HL-60 (cell line): Measurements from ENCODE around the gene RERE.

Source experiments
- DNase-seq, 2 experiments: peaks; one replicate each; pipeline ENCODE4 v3.0.0-alpha.2; 2010 to 2020; ENCODE audit warnings: low read depth in 1 of 2, low spot score in 1 of 2
- H3K27ac ChIP-seq: fragments of 250-450 bp; sonication (Bioruptor Pico); replicated peaks from 2 replicates; pipeline ENCODE4 v1.5.1; 2020; ENCODE audit warnings: mild to moderate bottlenecking, moderate library complexity
- H3K27me3 ChIP-seq: fragments of 250-450 bp; sonication (Bioruptor Pico); 2 replicates; pipeline ENCODE4 v1.5.1; 2021; ENCODE audit warnings: mild to moderate bottlenecking, moderate library complexity; ENCODE audit not compliant: insufficient read depth, poor library complexity, severe bottlenecking
- H3K4me3 ChIP-seq: replicated peaks from 2 replicates; pipeline ENCODE4 v1.5.1; 2011; ENCODE audit warnings: mild to moderate bottlenecking, control low read depth, low read length; ENCODE audit not compliant: insufficient read depth
- CTCF ChIP-seq: IDR thresholded peaks from one replicate; pipeline ENCODE4 v1.5.1; 2011; ENCODE audit warnings: low read length, control low read depth, inconsistent platforms; ENCODE audit not compliant: insufficient read depth
- GABPA ChIP-seq: IDR thresholded peaks from 2 replicates; pipeline ENCODE4 v1.6.1; 2012; ENCODE audit warnings: low read depth
- POLR2AphosphoS5 ChIP-seq: IDR thresholded peaks from 2 replicates; pipeline ENCODE4 v1.6.1; 2012; ENCODE audit warnings: low read depth
- REST ChIP-seq: IDR thresholded peaks from 2 replicates; pipeline ENCODE4 v1.6.1; 2012; ENCODE audit warnings: low read depth; ENCODE audit not compliant: insufficient replicate concordance
- SPI1 ChIP-seq: IDR thresholded peaks from 2 replicates; pipeline ENCODE4 v1.6.1; 2012; ENCODE audit warnings: low read depth, mild to moderate bottlenecking, borderline replicate concordance

The RERE gene

GRCh38 chr1:8376358-8376840 is 441.0 kb downstream of the RERE start:
- DNase-seq: no peak
- TF ChIP-seq GABPA (no peak), REST (no peak), POLR2AphosphoS5 (no peak), SPI1 (no peak), CTCF (no peak)
- H3K27ac ChIP-seq: no peak overlapping the region
- no peaks in the 10 kb centered on the region for H3K27me3 ChIP-seq
- no peak overlapping the region for H3K4me3 ChIP-seq

- Histone ChIP-seq H3K4me3 (no peak overlapping the region), H3K27ac (no peak overlapping the region)
Observed at GRCh38 chr1:8374812-8375211, 442.6 kb downstream of the RERE start.

GRCh38 chr1:8374356-8374755 is 443.1 kb downstream of the RERE start:
- no peaks in the 10 kb centered on the region for H3K27me3 ChIP-seq
- DNase-seq: no peak
- H3K27ac ChIP-seq: no peak overlapping the region
- no peak overlapping the region for H3K4me3 ChIP-seq
- TF ChIP-seq REST (no peak), CTCF (no peak), GABPA (no peak), SPI1 (no peak), POLR2AphosphoS5 (no peak)

More at GRCh38 chr1:8374812-8375211, 442.6 kb downstream of the RERE start:
- H3K27me3 ChIP-seq: no peaks in the 10 kb centered on the region
- TF ChIP-seq CTCF (peak; percentile 32), REST (no peak)
- DNase-seq: peak in 1 of 2 experiments; percentile 51
